GM12891 (cell line): Measurements from ENCODE around the gene PIP5K1B.

Source experiments
- POLR2A ChIP-seq: IDR thresholded peaks from 2 replicates; pipeline ENCODE4 v1.6.1; 2011; ENCODE audit warnings: low read depth, low read length, control low read depth
- POLR2AphosphoS5 ChIP-seq: IDR thresholded peaks from 2 replicates; pipeline ENCODE4 v1.6.1; 2011; ENCODE audit warnings: low read depth, low read length, control low read depth
- SPI1 ChIP-seq: IDR thresholded peaks from 2 replicates; pipeline ENCODE4 v1.6.1; 2011; ENCODE audit warnings: low read depth, low read length, control low read depth
- TAF1 ChIP-seq: IDR thresholded peaks from 2 replicates; pipeline ENCODE4 v1.6.1; 2011; ENCODE audit warnings: low read depth, low read length, control low read depth

GRCh38 chr9:68964102-68964541, 259.1 kb downstream of the PIP5K1B start:
- TF ChIP-seq POLR2AphosphoS5 (no peak), TAF1 (no peak), SPI1 (no peak), POLR2A (no peak)
